ENCODE measurements around the gene MYH3. TPM values are rescaled to one million over a fixed set of nuclear protein-coding genes. Genes with fewer than 3 reads are reported as not detected.

Gene MYH3
- polyA plus RNA-seq, 2 of the 4 experiments (the other 2 are of a cell fraction): 1.6 to 2.1 TPM

DNA sequence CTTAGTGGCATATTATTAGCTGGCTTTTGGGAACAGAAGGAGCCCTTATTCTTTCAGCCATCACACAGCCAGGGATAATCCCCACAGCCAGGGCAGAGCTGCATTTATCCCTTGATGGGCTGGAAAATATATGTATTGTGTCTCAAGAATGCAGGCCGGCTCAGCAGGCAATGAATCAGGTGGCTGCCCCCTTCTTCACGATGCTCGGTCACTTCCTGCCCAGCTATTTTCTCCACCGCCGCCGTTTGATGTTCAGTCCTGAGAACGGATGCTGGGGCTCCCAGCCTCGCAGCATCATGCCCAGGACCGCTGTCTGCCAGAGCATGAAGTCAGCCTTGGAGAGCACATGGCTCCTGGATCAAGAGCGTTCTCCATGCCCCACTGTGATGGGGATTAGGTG is 4.3 kb upstream of the MYH3 start:
- ChIA-PET CTCF (interaction anchor here (1.4 to 4.7 kb wide), 3 partner anchors 9 to 75 kb away, joined by 5 to 31 read pairs (median 8); no protein-coding TSS in a partner anchor), POLR2A (no interaction called here)
- WGBS (ENCODE audit: missing lambda C conversion rate): 90% methylated on average over 10 of the region's 10 CpGs
- no peak overlapping the region for H3K4me2 ChIP-seq
- ATAC-seq (no peak), FAIRE-seq (no peak), DNase-seq (ENCODE audit: low read depth in 1 of 2, low spot score in 1 of 2) (no peak)
- TF ChIP-seq ZNF302 (CRISPR knock-in tag; IDR thresholded peaks at IDR 0.05) (no peak), ESRRA (IDR thresholded peaks at IDR 0.05; ENCODE audit: borderline replicate concordance, low read length) (no peak), PHF8 (IDR thresholded peaks at IDR 0.05; ENCODE audit: borderline replicate concordance, low read depth) (no peak), MYC (IDR thresholded peaks at IDR 0.05; ENCODE audit: borderline replicate concordance, low read length) (no peak), KDM1A (IDR thresholded peaks at IDR 0.05; ENCODE audit: low read depth) (no peak), EHF (CRISPR knock-in tag; IDR thresholded peaks at IDR 0.05) (no peak), CHD2 (IDR thresholded peaks at IDR 0.05; ENCODE audit: low read length, partially characterized antibody) (no peak), JUN (IDR thresholded peaks at IDR 0.05) (no peak), CEBPB (IDR thresholded peaks at IDR 0.05) (no peak), ZFP36 (IDR thresholded peaks at IDR 0.05; ENCODE audit: borderline replicate concordance, partially characterized antibody) (no peak), CHD4 (IDR thresholded peaks at IDR 0.05; ENCODE audit: borderline replicate concordance) (no peak), POLR2A (IDR thresholded peaks at IDR 0.05; ENCODE audit: low read length) (no peak)
- TF ChIP-seq, protein P1, sequence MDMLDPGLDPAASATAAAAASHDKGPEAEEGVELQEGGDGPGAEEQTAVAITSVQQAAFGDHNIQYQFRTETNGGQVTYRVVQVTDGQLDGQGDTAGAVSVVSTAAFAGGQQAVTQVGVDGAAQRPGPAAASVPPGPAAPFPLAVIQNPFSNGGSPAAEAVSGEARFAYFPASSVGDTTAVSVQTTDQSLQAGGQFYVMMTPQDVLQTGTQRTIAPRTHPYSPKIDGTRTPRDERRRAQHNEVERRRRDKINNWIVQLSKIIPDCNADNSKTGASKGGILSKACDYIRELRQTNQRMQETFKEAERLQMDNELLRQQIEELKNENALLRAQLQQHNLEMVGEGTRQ (IDR thresholded peaks at IDR 0.05): no peak
- TF ChIP-seq, protein P2, sequence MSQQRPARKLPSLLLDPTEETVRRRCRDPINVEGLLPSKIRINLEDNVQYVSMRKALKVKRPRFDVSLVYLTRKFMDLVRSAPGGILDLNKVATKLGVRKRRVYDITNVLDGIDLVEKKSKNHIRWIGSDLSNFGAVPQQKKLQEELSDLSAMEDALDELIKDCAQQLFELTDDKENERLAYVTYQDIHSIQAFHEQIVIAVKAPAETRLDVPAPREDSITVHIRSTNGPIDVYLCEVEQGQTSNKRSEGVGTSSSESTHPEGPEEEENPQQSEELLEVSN (IDR thresholded peaks at IDR 0.05; ENCODE audit: borderline replicate concordance, low read depth): no peak
- TF ChIP-seq, protein P3, sequence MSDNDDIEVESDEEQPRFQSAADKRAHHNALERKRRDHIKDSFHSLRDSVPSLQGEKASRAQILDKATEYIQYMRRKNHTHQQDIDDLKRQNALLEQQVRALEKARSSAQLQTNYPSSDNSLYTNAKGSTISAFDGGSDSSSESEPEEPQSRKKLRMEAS (IDR thresholded peaks at IDR 0.05): no peak
- TF ChIP-seq, protein P4, sequence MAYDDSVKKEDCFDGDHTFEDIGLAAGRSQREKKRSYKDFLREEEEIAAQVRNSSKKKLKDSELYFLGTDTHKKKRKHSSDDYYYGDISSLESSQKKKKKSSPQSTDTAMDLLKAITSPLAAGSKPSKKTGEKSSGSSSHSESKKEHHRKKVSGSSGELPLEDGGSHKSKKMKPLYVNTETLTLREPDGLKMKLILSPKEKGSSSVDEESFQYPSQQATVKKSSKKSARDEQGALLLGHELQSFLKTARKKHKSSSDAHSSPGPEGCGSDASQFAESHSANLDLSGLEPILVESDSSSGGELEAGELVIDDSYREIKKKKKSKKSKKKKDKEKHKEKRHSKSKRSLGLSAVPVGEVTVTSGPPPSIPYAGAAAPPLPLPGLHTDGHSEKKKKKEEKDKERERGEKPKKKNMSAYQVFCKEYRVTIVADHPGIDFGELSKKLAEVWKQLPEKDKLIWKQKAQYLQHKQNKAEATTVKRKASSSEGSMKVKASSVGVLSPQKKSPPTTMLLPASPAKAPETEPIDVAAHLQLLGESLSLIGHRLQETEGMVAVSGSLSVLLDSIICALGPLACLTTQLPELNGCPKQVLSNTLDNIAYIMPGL (CRISPR knock-in tag; IDR thresholded peaks at IDR 0.05; ENCODE audit: borderline replicate concordance): no peak
- TF ChIP-seq, protein P5, sequence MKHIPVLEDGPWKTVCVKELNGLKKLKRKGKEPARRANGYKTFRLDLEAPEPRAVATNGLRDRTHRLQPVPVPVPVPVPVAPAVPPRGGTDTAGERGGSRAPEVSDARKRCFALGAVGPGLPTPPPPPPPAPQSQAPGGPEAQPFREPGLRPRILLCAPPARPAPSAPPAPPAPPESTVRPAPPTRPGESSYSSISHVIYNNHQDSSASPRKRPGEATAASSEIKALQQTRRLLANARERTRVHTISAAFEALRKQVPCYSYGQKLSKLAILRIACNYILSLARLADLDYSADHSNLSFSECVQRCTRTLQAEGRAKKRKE (CRISPR knock-in tag; IDR thresholded peaks at IDR 0.05; ENCODE audit: low read depth): no peak
- H3K4me3 ChIP-seq: no peak overlapping the region
- H3K27ac ChIP-seq: no peak overlapping the region
- H3K4me1 ChIP-seq: no peaks in the 10 kb centered on the region
- no peaks in the 10 kb centered on the region for H3K9me3 ChIP-seq

DNA sequence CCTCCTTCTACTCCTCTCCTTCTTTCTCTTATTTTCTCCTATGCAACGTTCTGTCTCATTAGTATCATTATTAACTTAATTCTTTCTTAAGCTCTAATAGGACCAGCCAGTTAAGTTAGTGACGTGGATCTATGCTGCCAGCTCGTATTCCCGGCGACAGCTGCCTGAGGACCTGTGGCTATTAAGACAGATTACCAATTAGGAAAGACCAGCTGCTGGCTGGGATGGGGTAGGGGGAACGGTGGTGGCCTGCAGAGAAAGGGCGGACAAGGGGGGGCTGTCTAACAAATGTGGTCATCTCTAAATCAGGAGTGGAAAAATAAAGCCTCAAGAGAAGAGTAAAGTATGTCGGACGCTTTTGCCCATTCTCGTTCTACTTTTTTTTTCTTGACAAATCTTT is 770 bp upstream of the MYH3 start:
- H3K4me3 ChIP-seq: no peak overlapping the region
- no peak overlapping the region for H3K27ac ChIP-seq
- FAIRE-seq: no peak
- ChIA-PET POLR2A (no interaction called here), CTCF (interaction anchor here (5.6 kb wide), 1 partner anchor 12 kb away, joined by 35 read pairs; no protein-coding TSS in a partner anchor)
- TF ChIP-seq, protein P4 (CRISPR knock-in tag; IDR thresholded peaks at IDR 0.05; ENCODE audit: borderline replicate concordance): no peak
- no peak for TF ChIP-seq FOXS1 (CRISPR knock-in tag; IDR thresholded peaks at IDR 0.05)
- TF ChIP-seq RARB (CRISPR knock-in tag; IDR thresholded peaks at IDR 0.05): no peak
- TF ChIP-seq CBX8 (IDR thresholded peaks at IDR 0.05): no peak
- TF ChIP-seq, protein P5 (CRISPR knock-in tag; IDR thresholded peaks at IDR 0.05; ENCODE audit: low read depth): no peak
- no peak for TF ChIP-seq CHD2 (IDR thresholded peaks at IDR 0.05; ENCODE audit: low read length, partially characterized antibody)
- TF ChIP-seq NR3C1 (IDR thresholded peaks at IDR 0.05): no peak
- TF ChIP-seq JUNB (IDR thresholded peaks at IDR 0.05): no peak
- TF ChIP-seq TP53 (CRISPR knock-in tag; IDR thresholded peaks at IDR 0.05): no peak
- no peak for TF ChIP-seq EHMT2 (IDR thresholded peaks at IDR 0.05; ENCODE audit: low read depth)
- TF ChIP-seq BHLHE40 (IDR thresholded peaks at IDR 0.05; ENCODE audit: low read depth, low read length): no peak
- no peaks in the 10 kb centered on the region for H3K4me1 ChIP-seq
- DNase-seq (ENCODE audit: low read depth in 1 of 2, low spot score in 1 of 2): no peak
- WGBS (ENCODE audit: missing lambda C conversion rate): 75% methylated on average over 10 of the region's 10 CpGs
- H3K4me2 ChIP-seq: no peak overlapping the region
- no peak for ATAC-seq
- no peaks in the 10 kb centered on the region for H3K9me3 ChIP-seq
